ENCODE results near the gene VMAC.

DNA sequence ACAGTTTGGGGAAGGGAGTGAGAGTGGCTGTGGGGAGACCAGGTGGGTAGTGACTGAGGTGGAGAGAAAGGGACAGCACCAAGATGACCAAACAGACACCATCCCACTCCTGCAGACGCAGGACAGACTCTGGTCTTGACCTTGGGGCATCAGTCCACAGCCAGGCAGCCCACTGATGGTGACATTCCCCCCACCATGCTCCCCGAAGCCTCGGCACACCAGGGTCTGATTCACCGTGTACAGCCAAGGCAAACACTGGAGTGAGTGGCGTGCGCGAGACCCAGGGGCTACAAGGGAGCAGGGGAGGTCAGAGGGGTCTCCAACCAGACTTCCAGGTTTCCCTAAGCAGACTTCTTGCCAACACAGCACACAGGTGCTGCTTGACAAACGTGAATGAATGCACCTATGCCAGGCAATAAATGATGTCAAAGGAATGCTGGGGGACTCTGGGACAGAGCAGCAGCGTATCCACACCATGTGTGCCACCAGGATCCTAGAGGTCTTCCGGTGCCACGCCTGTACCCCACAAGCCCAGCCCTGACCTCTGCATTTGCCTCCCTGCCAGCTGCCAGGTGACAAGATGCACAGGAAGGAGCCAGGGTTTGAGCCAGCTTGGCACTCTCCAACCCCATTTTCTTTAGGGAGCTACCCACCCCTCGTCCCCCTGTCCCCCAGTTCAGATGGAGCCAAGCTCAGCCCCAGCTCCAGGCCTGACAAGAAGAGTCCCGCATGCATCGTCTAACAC lies 54.8 kb downstream of the VMAC start:
- TF ChIP-seq EZH2 (IDR thresholded peaks at IDR 0.05; ENCODE audit: insufficient read depth, poor library complexity, severe bottlenecking) (no peak), EZH2phosphoT487 (IDR thresholded peaks at IDR 0.05; ENCODE audit: insufficient read depth, low read depth) (no peak)

All from GM23248 (cell line).